GM23338 (cell line): ENCODE data around the gene HMGN3.

Source experiments
- EZH2 ChIP-seq: fragments of 200-600 bp; sonication (generic); IDR thresholded peaks from one replicate; pipeline ENCODE4 v1.8.0; 2017; ENCODE audit warnings: antibody characterized with exemption, mild to moderate bottlenecking, low read depth; ENCODE audit not compliant: unreplicated experiment
- JUNB ChIP-seq: IDR thresholded peaks from one replicate; pipeline ENCODE4 v1.6.1; 2016; ENCODE audit warnings: antibody characterized with exemption; ENCODE audit not compliant: unreplicated experiment
- POLR2AphosphoS5 ChIP-seq: IDR thresholded peaks from 2 replicates; pipeline ENCODE4 v1.6.1; 2016; ENCODE audit warnings: antibody characterized with exemption, low read depth
- REST ChIP-seq: IDR thresholded peaks from one replicate; pipeline ENCODE4 v1.6.1; 2018; ENCODE audit warnings: antibody characterized with exemption; ENCODE audit not compliant: unreplicated experiment
- STAT1 ChIP-seq: IDR thresholded peaks from one replicate; pipeline ENCODE4 v1.6.1; 2016; ENCODE audit warnings: antibody characterized with exemption; ENCODE audit not compliant: unreplicated experiment
- TF ChIP-seq, protein P1 (sequence below), 2 experiments: fragments of 200-600 bp in 1 of 2; sonication (generic) in 1 of 2; conservative IDR thresholded peaks; 2 replicates each; pipeline versions ENCODE4 v1.5.1 to v1.6.1; 2016 to 2017; ENCODE audit warnings: antibody characterized with exemption in 2 of 2, low read depth in 2 of 2, mild to moderate bottlenecking in 2 of 2, moderate library complexity in 1 of 2
- TF ChIP-seq, protein P2 (sequence below): IDR thresholded peaks from 2 replicates; pipeline ENCODE4 v1.6.1; 2016; ENCODE audit warnings: antibody characterized with exemption

DNA sequence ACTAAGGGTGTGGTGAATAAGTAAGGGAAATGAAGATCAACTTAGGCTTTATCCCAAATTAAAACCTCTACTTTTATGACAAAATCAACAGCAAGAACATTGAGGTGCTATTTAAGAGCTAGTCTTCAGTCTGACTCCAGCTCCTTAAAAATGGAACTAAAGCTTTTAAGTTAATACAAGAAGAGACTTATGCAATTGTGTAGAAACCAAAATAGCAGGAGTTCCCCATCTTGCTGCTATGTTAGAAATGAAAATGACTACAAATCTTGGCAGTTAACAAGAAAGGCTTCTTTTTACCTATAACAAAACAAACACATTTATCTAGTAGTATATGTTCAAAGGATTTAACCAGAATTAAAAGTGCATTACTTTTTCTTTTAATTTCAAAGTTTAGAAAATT is 25.7 kb downstream of the HMGN3 start:
- TF ChIP-seq, protein P1, sequence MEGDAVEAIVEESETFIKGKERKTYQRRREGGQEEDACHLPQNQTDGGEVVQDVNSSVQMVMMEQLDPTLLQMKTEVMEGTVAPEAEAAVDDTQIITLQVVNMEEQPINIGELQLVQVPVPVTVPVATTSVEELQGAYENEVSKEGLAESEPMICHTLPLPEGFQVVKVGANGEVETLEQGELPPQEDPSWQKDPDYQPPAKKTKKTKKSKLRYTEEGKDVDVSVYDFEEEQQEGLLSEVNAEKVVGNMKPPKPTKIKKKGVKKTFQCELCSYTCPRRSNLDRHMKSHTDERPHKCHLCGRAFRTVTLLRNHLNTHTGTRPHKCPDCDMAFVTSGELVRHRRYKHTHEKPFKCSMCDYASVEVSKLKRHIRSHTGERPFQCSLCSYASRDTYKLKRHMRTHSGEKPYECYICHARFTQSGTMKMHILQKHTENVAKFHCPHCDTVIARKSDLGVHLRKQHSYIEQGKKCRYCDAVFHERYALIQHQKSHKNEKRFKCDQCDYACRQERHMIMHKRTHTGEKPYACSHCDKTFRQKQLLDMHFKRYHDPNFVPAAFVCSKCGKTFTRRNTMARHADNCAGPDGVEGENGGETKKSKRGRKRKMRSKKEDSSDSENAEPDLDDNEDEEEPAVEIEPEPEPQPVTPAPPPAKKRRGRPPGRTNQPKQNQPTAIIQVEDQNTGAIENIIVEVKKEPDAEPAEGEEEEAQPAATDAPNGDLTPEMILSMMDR (conservative IDR thresholded peaks at IDR 0.05; ENCODE audit: low read depth in 2 of 2): no peak
- TF ChIP-seq EZH2: no peak
- no peak for TF ChIP-seq REST
- no peak for TF ChIP-seq POLR2AphosphoS5
- TF ChIP-seq STAT1: no peak
- TF ChIP-seq, protein P2, sequence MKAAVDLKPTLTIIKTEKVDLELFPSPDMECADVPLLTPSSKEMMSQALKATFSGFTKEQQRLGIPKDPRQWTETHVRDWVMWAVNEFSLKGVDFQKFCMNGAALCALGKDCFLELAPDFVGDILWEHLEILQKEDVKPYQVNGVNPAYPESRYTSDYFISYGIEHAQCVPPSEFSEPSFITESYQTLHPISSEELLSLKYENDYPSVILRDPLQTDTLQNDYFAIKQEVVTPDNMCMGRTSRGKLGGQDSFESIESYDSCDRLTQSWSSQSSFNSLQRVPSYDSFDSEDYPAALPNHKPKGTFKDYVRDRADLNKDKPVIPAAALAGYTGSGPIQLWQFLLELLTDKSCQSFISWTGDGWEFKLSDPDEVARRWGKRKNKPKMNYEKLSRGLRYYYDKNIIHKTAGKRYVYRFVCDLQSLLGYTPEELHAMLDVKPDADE: no peak
- no peak for TF ChIP-seq JUNB
